ENCODE data around the gene ZDHHC3.

The ZDHHC3 gene

GRCh38 chr3:44968447-44968858 is 7.5 kb downstream of the ZDHHC3 start:
- no peaks in the 10 kb centered on the region for H3K36me3 ChIP-seq (ENCODE audit: control insufficient read depth, insufficient read depth, low read length)
- no peak overlapping the region for H3K9ac ChIP-seq (ENCODE audit: low read length)
- no peak overlapping the region for H4K5ac ChIP-seq (ENCODE audit: low read length)
- H3K79me2 ChIP-seq (ENCODE audit: control insufficient read depth, insufficient read depth, low read length): peaks cover 9% of the 10 kb centered on the region
- H2AK5ac ChIP-seq (ENCODE audit: low read length): no peak overlapping the region
- H3K4me3 ChIP-seq (ENCODE audit: low read length): no peak overlapping the region
- no peaks in the 10 kb centered on the region for H3K27me3 ChIP-seq (ENCODE audit: insufficient read depth, low read length, poor library complexity)
- no peak overlapping the region for H3K27ac ChIP-seq (ENCODE audit: low read depth, low read length)
- H3K18ac ChIP-seq (ENCODE audit: low read length): no peak overlapping the region
- no peak overlapping the region for H2BK15ac ChIP-seq (replicated peaks; ENCODE audit: low read depth)
- no peak overlapping the region for H3K23ac ChIP-seq (ENCODE audit: low read length)
- WGBS (ENCODE audit: extremely low coverage, insufficient coverage, low lambda C conversion rate): no CpG with 5 or more reads among the region's 6 CpGs
- no peak for DNase-seq
- no peak overlapping the region for H3K4me2 ChIP-seq (ENCODE audit: low read length)
- H2BK120ac ChIP-seq (ENCODE audit: low read depth, low read length): no peak overlapping the region
- no peak overlapping the region for H4K8ac ChIP-seq (ENCODE audit: low read depth, low read length)
- H3K79me1 ChIP-seq (ENCODE audit: low read length): peaks cover 23% of the 10 kb centered on the region
- H3K56ac ChIP-seq (ENCODE audit: low read length): no peak overlapping the region
- no peaks in the 10 kb centered on the region for H3K4me1 ChIP-seq (ENCODE audit: control insufficient read depth, low read depth, low read length)
- no peak overlapping the region for H3K4ac ChIP-seq (ENCODE audit: low read depth, low read length)
- no peak overlapping the region for H2BK5ac ChIP-seq (ENCODE audit: low read length)

- H3K4me2 ChIP-seq (ENCODE audit: low read length): no peak overlapping the region
- no peak overlapping the region for H4K8ac ChIP-seq (ENCODE audit: low read depth, low read length)
- H2BK120ac ChIP-seq (ENCODE audit: low read depth, low read length): no peak overlapping the region
- peaks cover 28% of the 10 kb centered on the region for H3K79me1 ChIP-seq (ENCODE audit: low read length)
- no peak overlapping the region for H2BK15ac ChIP-seq (replicated peaks; ENCODE audit: low read depth)
- H3K23ac ChIP-seq (ENCODE audit: low read length): no peak overlapping the region
- H3K4me1 ChIP-seq (ENCODE audit: control insufficient read depth, low read depth, low read length): no peaks in the 10 kb centered on the region
- no peaks in the 10 kb centered on the region for H3K36me3 ChIP-seq (ENCODE audit: control insufficient read depth, insufficient read depth, low read length)
- H3K18ac ChIP-seq (ENCODE audit: low read length): no peak overlapping the region
- no peak overlapping the region for H2AK5ac ChIP-seq (ENCODE audit: low read length)
- no peak overlapping the region for H3K4me3 ChIP-seq (ENCODE audit: low read length)
- no peak overlapping the region for H3K4ac ChIP-seq (ENCODE audit: low read depth, low read length)
- H2BK5ac ChIP-seq (ENCODE audit: low read length): no peak overlapping the region
- no peak overlapping the region for H3K27ac ChIP-seq (ENCODE audit: low read depth, low read length)
- no peak overlapping the region for H3K9ac ChIP-seq (ENCODE audit: low read length)
- no peaks in the 10 kb centered on the region for H3K27me3 ChIP-seq (ENCODE audit: insufficient read depth, low read length, poor library complexity)
- no CpG with 5 or more reads among the region's 3 CpGs for WGBS (ENCODE audit: extremely low coverage, insufficient coverage, low lambda C conversion rate)
- no peak overlapping the region for H4K5ac ChIP-seq (ENCODE audit: low read length)
- peaks cover 6% of the 10 kb centered on the region for H3K79me2 ChIP-seq (ENCODE audit: control insufficient read depth, insufficient read depth, low read length)
- no peak overlapping the region for H3K56ac ChIP-seq (ENCODE audit: low read length)
- DNase-seq: no peak
These were observed 9.1 kb downstream of the ZDHHC3 start for GRCh38 chr3:44966795-44967278.

GRCh38 chr3:44965165-44965564 is 10.8 kb downstream of the ZDHHC3 start:
- Histone ChIP-seq H3K56ac (ENCODE audit: low read length) (no peak overlapping the region), H3K23ac (ENCODE audit: low read length) (no peak overlapping the region), H3K9ac (ENCODE audit: low read length) (no peak overlapping the region), H3K36me3 (ENCODE audit: control insufficient read depth, insufficient read depth, low read length) (no peaks in the 10 kb centered on the region), H2AK5ac (ENCODE audit: low read length) (no peak overlapping the region), H2BK15ac (replicated peaks; ENCODE audit: low read depth) (no peak overlapping the region), H3K27ac (ENCODE audit: low read depth, low read length) (no peak overlapping the region), H3K27me3 (ENCODE audit: insufficient read depth, low read length, poor library complexity) (no peaks in the 10 kb centered on the region), H3K4me2 (ENCODE audit: low read length) (no peak overlapping the region), H2BK5ac (ENCODE audit: low read length) (no peak overlapping the region), H2BK120ac (ENCODE audit: low read depth, low read length) (no peak overlapping the region), H3K4me1 (ENCODE audit: control insufficient read depth, low read depth, low read length) (no peaks in the 10 kb centered on the region), H4K5ac (ENCODE audit: low read length) (no peak overlapping the region), H4K8ac (ENCODE audit: low read depth, low read length) (no peak overlapping the region), H3K79me2 (ENCODE audit: control insufficient read depth, insufficient read depth, low read length) (peaks cover 6% of the 10 kb centered on the region), H3K18ac (ENCODE audit: low read length) (no peak overlapping the region), H3K79me1 (ENCODE audit: low read length) (peaks cover 26% of the 10 kb centered on the region), H3K4me3 (ENCODE audit: low read length) (no peak overlapping the region), H3K4ac (ENCODE audit: low read depth, low read length) (no peak overlapping the region)
- WGBS (ENCODE audit: extremely low coverage, insufficient coverage, low lambda C conversion rate): no CpG with 5 or more reads among the region's 3 CpGs
- DNase-seq: no peak

GRCh38 chr3:44963571-44964325 is 12.2 kb downstream of the ZDHHC3 start:
- Histone ChIP-seq H2BK15ac (replicated peaks; ENCODE audit: low read depth) (no peak overlapping the region), H3K23ac (ENCODE audit: low read length) (no peak overlapping the region), H3K4ac (ENCODE audit: low read depth, low read length) (no peak overlapping the region), H3K4me1 (ENCODE audit: control insufficient read depth, low read depth, low read length) (no peaks in the 10 kb centered on the region), H3K27ac (ENCODE audit: low read depth, low read length) (no peak overlapping the region), H3K79me1 (ENCODE audit: low read length) (peaks cover 22% of the 10 kb centered on the region), H3K36me3 (ENCODE audit: control insufficient read depth, insufficient read depth, low read length) (no peaks in the 10 kb centered on the region), H4K8ac (ENCODE audit: low read depth, low read length) (no peak overlapping the region), H3K18ac (ENCODE audit: low read length) (no peak overlapping the region), H3K4me2 (ENCODE audit: low read length) (no peak overlapping the region), H4K5ac (ENCODE audit: low read length) (no peak overlapping the region), H2BK5ac (ENCODE audit: low read length) (no peak overlapping the region), H2AK5ac (ENCODE audit: low read length) (no peak overlapping the region), H3K9ac (ENCODE audit: low read length) (no peak overlapping the region), H2BK120ac (ENCODE audit: low read depth, low read length) (no peak overlapping the region), H3K4me3 (ENCODE audit: low read length) (no peak overlapping the region), H3K79me2 (ENCODE audit: control insufficient read depth, insufficient read depth, low read length) (peaks cover 6% of the 10 kb centered on the region), H3K27me3 (ENCODE audit: insufficient read depth, low read length, poor library complexity) (no peaks in the 10 kb centered on the region), H3K56ac (ENCODE audit: low read length) (no peak overlapping the region)
- WGBS (ENCODE audit: extremely low coverage, insufficient coverage, low lambda C conversion rate): no CpG with 5 or more reads among the region's 4 CpGs
- DNase-seq: no peak

GRCh38 chr3:44962621-44963393 is 13.2 kb downstream of the ZDHHC3 start:
- no peak overlapping the region for H3K23ac ChIP-seq (ENCODE audit: low read length)
- H4K5ac ChIP-seq (ENCODE audit: low read length): no peak overlapping the region
- H3K4ac ChIP-seq (ENCODE audit: low read depth, low read length): no peak overlapping the region
- no CpG with 5 or more reads among the region's 6 CpGs for WGBS (ENCODE audit: extremely low coverage, insufficient coverage, low lambda C conversion rate)
- H2BK5ac ChIP-seq (ENCODE audit: low read length): no peak overlapping the region
- H3K4me1 ChIP-seq (ENCODE audit: control insufficient read depth, low read depth, low read length): no peaks in the 10 kb centered on the region
- no peaks in the 10 kb centered on the region for H3K27me3 ChIP-seq (ENCODE audit: insufficient read depth, low read length, poor library complexity)
- H3K4me3 ChIP-seq (ENCODE audit: low read length): no peak overlapping the region
- DNase-seq: no peak
- H3K9ac ChIP-seq (ENCODE audit: low read length): no peak overlapping the region
- no peak overlapping the region for H2BK120ac ChIP-seq (ENCODE audit: low read depth, low read length)
- peaks cover 20% of the 10 kb centered on the region for H3K79me1 ChIP-seq (ENCODE audit: low read length)
- H4K8ac ChIP-seq (ENCODE audit: low read depth, low read length): no peak overlapping the region
- no peak overlapping the region for H2AK5ac ChIP-seq (ENCODE audit: low read length)
- H3K79me2 ChIP-seq (ENCODE audit: control insufficient read depth, insufficient read depth, low read length): peaks cover 6% of the 10 kb centered on the region
- H3K36me3 ChIP-seq (ENCODE audit: control insufficient read depth, insufficient read depth, low read length): no peaks in the 10 kb centered on the region
- H3K18ac ChIP-seq (ENCODE audit: low read length): no peak overlapping the region
- no peak overlapping the region for H3K27ac ChIP-seq (ENCODE audit: low read depth, low read length)
- H3K4me2 ChIP-seq (ENCODE audit: low read length): no peak overlapping the region
- H2BK15ac ChIP-seq (replicated peaks; ENCODE audit: low read depth): no peak overlapping the region
- H3K56ac ChIP-seq (ENCODE audit: low read length): no peak overlapping the region

All from mesendoderm (in vitro differentiated cells).